T-helper 1 cell treated with Interleukin-12 subunit alpha and Interleukin-12 subunit beta and Interleukin-4 antibody, amounts not matched to agents 30 ng/mL and 1 ng/mL, for 36 hours (primary cell): Measurements from ENCODE around the gene RNF227. TPM values are rescaled to one million over a fixed set of nuclear protein-coding genes. Genes with fewer than 3 reads are reported as not detected.

Source experiments
- intact Hi-C: fragments of 100-400 bp; cut with micrococcal nuclease; formaldehyde crosslinking; loops from one replicate; pipeline ENCODE4 v1.15.1; 2024
- total RNA-seq: library from RNA; stranded (reverse); gene quantifications from 2 replicates; pipeline ENCODE4 v1.2.3, GENCODE V29; 2022

RNF227 gene
- total RNA-seq, 1 donor from 2014 or later, result 2.9 TPM

DNA sequence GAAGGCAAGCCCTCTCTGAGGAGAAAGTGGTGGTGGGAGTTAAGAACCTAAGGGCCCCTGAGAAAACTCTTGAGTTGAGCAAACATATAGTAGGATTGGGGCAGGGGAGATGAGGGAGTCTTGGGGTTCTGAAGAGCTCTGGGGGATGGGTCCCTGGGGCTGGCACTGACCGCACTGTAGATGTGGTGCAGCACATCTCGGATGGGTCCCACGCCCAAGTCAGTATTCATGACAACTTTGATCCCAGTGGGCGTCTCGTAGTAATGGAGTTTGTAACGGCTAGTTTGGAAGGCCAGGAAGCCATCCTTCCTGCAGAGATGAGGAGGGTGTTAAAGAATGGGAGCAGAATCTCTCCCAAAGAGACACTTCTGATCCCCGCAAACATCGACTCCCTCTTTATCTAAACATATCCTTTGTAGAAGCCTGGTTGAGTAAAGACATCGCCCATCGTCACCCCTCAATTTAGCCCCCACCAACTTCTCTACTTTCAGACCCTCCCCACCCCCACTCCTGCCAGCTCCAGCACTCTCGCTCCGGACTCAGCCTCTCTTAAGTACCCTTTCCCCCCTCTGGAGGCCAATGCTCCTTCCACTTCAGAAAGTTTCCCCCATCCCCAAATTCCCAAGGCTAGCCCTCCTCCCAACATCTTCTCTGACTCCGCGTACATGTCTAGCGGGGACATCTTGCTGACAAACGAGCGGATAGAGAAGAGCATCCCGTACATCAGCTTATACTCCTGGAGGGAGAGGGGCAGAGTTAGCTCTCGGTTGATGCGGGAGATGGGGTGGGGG is 14.9 kb upstream of the RNF227 start:
- intact Hi-C loops, result loop anchor here (1.0 to 5.0 kb wide), 4 partner anchors 186 to 506 kb away; partner anchors contain the start of genes ALOXE3, BORCS6 and NDEL1

DNA sequence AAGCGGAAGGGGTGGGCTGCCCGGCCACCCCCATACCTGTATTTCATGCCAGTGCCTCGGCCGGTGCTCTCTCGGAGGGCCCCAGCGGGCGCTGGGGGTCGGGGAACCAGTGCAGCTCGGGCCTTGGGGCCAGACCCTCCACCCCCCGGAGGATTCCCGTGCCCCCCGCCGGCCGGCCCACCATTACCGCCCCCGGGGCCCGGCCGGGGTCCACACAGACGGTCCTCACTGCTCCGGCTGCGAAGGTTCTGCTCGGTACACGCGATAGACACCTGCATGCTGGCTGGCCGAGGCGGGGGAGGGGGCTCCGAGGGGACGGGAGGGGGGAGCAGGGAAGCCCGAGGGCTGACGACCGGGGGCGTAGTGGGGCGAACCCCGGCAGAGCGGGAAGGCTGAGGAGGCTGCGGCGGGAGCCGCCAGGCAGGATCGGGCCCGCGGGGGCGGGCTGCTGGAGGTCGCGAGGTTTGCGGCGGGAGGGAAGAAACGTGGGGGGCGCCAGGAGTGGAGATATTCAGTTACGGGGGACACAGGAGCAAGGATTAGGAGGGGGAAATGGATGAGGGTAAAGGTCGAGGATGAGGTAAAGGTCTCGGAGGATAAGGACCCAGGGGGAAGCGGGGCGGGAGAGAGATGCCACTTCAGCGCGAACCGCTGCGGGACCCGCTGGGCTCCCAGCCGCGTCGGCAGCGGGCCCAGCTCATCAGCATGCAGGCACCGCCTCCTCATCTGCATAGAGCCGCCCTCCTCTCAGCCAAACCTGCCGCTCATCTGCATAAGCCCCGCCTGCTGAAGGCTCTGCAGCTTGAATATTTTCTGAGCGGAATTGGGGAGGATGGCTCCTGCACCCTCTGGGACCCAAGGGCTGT is 13.3 kb upstream of the RNF227 start, which contains the start of gene KCNAB3:
Gene KCNAB3, minus strand, starts transcription at position 699 of the 866 bp plus-strand sequence. Its CDS starts 421 bp downstream, at position 278.
- intact Hi-C loops, result loop anchor here (5.0 kb wide), 3 partner anchors 188 to 508 kb away; partner anchors contain the start of genes ALOXE3, BORCS6 and NDEL1

DNA sequence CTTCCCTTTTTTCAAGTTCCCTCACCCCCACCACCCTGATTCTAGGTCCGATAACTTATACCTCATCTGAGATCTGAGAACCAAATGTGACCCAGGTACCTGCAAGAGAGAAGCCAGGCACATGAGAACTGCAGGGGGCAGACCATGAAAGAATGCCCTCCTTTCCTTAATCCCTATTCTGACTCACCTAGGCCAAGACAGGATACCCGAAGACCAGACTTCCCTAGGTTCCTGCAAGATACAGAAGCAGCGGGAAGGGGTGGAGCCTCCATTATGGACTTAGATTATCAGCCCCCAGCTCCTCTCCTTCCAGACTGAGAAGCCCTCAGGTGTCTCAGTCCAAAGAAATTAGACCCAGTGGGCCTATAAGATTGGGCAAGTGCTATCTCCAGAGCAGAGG is 11.5 kb upstream of the RNF227 start:
- intact Hi-C loops, result no loop called here

DNA sequence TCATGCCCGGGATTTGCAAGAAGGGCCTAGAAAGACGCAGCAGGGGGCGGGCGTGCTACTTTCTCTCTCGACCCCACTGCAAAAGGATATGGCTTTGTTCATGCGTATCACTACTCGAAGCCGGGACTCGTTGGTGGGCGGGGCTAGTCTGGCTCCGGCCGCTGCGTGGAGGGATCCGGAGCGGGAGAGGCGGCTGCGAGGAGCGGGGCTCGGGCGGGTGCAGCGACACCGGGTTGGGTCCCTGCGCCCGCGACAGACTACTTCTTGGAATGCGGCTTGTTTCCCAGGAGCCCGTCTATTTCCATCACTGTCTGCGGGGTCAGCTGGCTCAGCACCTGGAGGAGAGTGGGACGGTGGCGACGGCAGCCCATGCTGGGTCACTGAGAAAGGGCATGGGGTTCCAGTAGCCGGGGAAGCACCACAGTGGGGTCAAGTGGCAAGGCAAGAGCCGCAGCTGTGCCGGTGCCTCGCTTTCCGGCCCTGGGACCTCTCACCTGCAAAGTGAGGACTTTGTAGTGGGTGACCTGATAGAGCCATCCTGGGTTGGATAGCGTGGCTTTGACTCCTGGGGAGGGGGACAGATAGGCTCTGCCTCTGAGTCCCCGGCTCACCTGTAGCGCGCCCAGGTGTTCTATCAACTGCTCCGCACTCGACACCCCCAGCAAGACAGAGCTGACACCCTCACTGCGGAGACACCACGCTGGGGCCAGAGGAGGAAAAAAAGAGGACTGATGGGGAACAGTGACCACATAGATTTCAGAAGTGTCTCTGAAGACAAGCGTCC is 6.9 kb upstream of the RNF227 start:
- intact Hi-C loops, result loop anchor here (1.0 to 2.0 kb wide), 2 partner anchors 9 to 66 kb away; partner anchors contain the start of gene CNTROB

DNA sequence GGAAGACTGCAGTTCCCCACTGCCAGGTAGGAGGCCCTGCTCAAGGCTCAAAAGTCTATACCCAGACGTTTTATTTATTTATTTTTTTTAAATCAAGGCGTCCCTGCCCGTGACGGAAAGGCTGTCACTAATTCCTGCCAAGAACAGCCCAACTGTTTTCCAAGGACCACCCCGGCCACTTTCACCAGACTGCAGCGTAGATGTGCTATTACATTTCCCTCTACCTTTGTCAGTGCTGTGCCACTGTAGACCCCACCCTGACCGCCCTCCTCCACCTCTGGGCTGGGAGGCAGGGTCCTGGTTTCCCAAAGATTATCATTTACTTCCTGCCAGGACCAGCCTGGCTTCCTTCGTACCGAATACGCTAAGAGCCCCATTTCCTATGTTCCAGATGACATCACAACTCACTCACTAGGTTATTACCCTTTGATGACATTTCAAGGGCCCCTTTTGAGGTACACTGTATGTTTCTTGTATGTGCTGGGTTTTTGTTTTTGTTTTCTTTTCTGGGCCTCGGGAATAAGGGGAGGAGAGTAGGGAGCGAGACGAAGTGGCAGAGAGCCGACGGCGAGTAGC is 6.3 kb upstream of the RNF227 start:
- intact Hi-C loops, result loop anchor here (1.0 to 2.0 kb wide), 2 partner anchors 10 to 66 kb away; partner anchors contain the start of gene CNTROB

DNA sequence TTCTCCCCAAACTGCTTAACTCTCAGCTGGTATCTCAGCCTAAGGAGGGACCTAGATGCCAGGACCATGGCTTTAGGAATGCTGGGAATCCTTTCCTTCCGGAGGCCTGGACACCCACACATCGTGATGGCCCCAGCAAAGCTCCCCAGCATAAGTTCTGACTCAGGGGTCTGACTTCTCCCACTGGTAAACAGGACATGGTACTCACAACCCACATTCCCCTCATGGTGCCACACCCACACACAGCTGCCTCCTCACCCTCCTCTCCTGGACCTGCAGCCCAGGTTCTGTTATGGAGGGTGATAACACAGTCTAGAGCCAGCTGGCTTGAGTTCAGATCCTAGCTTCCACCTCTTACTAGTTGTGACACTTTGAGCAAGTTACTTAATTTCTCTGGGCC is 719 bp upstream of the RNF227 start:
- intact Hi-C loops, result no loop called here

DNA sequence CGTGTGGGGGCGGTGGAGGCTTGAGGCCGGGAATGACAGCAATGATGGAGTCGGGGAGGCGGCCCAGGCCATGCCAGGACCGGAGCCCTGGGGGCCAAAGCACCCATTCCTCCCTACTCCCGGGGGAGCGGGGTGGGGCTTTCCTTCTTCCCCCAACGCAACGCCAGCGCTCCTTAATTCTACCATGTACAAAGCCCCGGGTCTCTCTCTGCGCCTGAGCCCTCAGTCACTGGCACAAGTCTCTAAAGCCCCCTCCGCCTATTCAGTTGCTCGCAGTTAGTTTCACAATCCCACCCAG is 245 bp upstream of the RNF227 start:
- intact Hi-C loops, result no loop called here

DNA sequence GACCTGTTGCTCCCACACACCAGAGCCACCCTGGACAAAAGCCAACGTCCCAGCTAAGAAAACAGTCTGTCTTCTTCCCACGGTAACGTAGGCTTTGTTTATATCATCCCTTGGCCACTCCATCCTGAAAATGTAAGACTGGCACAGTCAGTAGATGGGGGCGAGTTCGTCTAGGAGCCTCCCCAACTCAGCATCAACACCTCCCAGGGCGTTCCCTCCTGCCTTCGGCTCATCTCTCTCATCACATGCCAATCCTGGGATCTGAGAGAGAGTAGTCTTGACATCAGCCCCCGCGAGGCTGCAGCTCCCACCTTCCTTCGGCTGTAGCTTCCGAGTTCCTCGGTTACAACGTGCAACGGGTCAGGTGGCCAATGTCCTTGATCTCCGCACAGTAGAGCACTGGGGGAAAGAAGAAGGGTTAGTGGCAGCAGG is 894 bp downstream of the RNF227 start:
- intact Hi-C loops, result loop anchor here (1.0 kb wide), 2 partner anchors 28 to 58 kb away; partner anchors contain the start of gene NAA38

DNA sequence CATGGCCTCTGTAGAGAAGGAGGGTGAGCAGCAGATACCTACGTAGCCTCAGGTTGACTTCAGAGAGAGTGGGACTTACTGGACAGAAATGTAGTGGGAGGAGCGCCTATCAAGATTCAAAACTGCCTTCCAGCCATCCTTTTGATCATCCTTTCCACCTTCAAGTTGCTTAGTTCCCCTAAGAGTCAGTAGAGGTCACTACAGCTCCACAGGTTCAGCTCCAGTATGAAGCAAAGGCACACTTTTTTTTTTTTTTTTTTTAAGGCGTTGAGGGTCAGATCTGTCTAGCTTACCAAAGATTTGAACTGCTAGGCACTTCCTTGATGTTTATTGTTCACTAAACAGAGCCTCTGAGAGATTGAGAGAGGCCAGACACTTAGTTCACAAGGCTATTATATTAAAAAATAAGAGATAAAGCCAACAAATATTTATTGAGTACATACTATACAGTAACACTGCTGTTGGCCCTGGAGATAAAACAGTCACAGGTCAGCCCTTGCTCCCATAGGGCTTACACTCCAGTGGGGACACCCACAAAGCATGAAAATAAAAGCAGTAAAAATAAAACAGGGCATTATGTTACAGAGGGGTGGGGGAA is 3.1 kb downstream of the RNF227 start:
- intact Hi-C loops, result loop anchor here (1.0 to 2.0 kb wide), 6 partner anchors 19 to 144 kb away; partner anchors contain the start of genes CNTROB and KDM6B

DNA sequence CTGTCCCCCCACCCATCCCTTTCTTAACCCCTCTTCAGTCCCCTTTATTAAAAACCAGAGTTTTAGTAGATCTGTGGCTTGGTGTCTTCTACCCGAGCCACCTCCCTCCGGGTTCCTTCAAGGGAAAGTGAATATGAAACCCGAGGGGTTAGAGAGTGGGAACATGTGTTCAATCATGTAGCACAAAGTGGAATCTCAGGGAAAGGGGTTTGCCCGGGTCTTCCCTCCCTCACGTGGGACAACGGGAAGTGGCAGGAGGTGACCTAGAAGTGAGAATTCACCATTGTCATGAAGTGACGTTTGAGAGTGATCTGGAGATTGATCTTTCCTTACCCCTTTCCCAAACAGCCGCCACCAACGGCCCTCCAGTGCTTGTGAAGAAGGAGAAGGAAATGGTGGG is 5.0 kb downstream of the RNF227 start:
- intact Hi-C loops, result no loop called here

DNA sequence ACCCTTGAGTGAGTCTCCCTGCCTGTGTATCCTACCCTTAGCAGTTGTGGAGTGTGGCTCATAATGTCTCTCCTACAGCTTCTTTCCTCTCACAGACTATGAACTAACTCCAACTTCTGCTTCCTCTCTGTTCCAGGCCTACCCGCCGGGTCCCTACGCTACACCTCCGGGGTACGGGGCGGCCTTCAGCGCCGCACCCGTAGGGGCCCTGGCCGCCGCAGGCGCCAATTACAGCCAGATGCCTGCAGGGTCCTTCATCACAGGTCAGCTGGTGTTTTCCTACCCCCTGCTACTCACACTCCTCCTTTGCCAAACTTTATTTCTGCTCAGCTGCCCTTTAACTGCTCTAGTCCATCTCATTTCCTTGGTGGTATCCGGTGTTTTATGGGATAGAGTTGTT is 5.4 kb downstream of the RNF227 start:
- intact Hi-C loops, result no loop called here

DNA sequence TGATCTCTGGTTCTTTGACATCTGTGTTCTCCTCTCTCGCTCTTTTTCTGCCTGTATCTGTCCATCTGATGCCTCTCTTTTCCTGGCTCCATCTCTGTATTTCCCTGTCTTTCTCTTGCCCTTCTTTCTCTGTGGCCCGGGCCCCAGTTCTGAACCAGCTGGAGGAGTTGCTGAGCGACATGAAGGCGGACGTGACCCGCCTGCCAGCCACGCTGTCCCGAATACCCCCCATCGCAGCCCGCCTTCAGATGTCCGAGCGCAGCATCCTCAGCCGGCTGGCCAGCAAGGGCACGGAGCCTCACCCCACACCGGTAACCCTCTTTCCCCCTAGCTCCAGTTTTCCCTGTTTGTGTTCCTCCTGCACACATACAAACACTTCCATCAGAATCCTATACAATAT is 5.8 kb downstream of the RNF227 start:
- intact Hi-C loops, result no loop called here

DNA sequence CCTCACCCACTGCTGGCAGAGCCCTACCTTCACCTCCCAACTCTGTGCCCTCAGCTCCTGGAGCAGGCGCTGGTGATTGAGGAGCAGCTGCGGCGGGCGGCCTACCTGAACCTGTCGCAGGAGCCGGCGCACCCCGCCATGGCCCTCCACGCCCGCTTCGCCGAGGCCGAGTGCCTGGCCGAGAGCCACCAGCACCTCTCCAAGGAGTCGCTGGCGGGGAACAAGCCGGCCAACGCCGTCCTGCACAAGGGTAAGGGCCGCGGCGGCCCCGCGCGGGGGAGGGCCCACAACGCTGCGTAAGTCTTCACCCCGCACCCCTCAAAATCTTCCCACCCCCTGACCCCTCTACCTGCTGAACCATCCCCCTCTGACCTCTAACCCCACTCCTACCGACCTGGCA is 7.0 kb downstream of the RNF227 start:
- intact Hi-C loops, result no loop called here

DNA sequence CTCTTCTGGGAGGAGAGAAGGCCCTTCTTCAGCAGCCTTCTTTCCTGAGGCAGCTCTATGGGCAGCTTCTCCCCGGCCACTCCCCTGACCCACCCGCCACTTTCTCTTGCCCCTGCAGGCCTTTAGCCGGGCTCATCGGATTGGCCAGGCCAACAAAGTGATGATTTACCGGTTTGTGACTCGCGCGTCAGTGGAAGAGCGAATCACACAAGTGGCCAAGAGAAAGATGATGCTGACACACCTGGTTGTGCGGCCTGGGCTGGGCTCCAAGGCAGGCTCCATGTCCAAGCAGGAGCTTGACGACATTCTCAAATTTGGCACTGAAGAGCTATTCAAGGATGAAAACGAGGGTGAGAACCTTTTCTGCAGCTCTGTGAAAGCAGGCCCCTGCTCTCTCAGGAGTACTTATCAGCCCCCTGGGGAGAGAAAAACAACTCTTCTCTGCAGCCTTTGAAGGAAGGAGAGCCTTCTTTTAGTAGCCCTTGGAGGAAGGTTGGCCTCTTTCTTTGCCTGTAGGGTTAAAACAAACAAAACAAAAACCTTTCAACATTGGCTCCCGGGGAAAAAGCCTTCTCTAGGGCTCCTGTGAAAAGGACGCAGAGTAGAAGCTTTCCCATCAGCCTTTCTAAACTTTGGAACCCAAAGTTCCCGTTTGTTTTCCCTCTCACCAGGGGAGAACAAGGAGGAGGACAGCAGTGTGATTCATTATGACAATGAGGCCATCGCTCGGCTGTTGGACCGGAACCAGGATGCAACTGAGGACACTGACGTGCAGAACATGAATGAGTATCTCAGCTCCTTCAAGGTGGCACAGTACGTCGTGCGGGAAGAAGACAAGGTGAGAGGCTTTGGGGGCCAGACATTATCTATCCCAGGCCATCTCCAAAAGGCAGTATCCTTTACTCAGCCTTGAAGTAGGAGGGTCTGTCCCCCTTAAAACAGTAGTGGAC is 12.7 kb downstream of the RNF227 start:
- intact Hi-C loops, result no loop called here

DNA sequence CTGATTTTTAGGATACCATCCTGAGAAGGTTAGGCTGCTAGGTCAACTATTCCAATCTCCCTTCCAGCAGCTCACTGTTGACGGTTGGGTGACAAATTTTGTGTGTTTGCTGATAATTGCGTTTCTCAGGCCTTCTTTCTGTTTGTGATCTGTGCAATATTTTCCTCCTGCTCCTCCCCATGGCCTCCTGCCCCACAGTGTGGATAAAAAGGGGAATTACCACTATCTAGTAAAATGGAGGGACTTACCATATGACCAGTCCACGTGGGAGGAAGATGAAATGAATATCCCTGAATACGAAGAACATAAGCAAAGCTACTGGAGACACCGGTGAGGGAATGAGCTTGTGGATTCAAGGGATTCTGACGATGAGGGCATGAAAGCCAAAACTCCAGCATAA is 18.3 kb downstream of the RNF227 start:
- intact Hi-C loops, result loop anchor here (1.0 kb wide), 1 partner anchor 34 kb away; no protein-coding TSS in a partner anchor

DNA sequence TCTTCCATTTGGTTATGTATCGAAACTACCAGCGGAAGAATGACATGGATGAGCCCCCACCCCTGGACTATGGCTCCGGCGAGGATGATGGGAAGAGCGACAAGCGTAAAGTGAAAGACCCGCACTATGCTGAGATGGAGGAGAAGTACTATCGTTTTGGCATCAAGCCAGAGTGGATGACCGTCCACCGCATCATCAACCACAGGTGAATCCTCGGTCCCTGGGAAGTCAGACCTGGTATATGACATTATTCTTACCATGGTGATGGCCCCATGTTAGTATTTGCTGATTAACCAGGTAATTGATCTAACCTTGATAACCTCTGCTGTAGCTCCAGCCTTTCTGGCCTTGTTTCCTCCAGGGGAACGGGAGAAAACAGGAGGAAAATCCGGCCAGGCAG is 19.0 kb downstream of the RNF227 start:
- intact Hi-C loops, result loop anchor here (1.0 kb wide), 1 partner anchor 34 kb away; no protein-coding TSS in a partner anchor

DNA sequence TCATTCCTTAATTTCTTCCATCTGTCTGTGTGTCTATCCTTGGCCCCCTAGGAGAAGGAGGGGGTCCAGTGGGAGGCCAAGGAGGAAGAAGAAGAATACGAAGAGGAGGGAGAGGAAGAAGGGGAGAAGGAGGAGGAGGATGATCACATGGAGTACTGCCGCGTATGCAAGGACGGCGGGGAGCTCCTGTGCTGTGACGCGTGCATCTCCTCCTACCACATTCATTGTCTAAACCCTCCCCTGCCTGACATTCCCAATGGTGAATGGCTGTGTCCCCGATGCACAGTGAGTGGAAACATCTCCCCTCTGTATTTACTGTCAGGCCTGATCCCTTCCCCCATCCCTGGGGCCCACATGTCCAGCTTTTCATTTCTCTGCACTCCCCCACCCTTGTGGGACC is 21.2 kb downstream of the RNF227 start:
- intact Hi-C loops, result no loop called here

DNA sequence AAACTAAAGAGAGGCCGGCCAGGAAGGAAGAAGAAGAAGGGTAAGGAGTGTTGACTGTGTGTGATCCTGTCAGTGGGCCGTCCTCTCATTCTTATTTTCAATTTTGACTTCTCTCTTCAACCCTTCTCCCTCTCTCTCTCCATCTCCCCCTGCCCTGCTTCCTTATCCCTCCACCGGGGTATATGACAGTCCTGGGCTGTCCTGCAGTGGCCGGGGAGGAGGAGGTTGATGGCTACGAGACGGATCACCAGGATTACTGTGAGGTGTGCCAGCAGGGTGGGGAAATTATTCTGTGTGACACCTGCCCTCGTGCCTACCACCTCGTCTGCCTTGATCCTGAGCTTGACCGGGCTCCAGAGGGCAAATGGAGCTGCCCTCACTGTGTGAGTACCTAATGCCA is 21.9 kb downstream of the RNF227 start:
- intact Hi-C loops, result no loop called here
